ENCODE data around the gene DCST2.

Gene DCST2

GRCh38 chr1:155008015-155008941 is 25.3 kb downstream of the DCST2 start:
- peaks cover 28% of the 10 kb centered on the region for H3K4me1 ChIP-seq
- TF ChIP-seq CTCF (IDR thresholded peaks at IDR 0.05; ENCODE audit: low read depth, low read length): no peak

GRCh38 chr1:155007251-155007828 is 26.2 kb downstream of the DCST2 start:
- Histone ChIP-seq H3K4me3 (ENCODE audit: low read depth, low read length) (no peak overlapping the region), H3K9me3 (no peaks in the 10 kb centered on the region), H3K4me1 (peaks cover 20% of the 10 kb centered on the region), H3K36me3 (no peaks in the 10 kb centered on the region), H3K27me3 (no peaks in the 10 kb centered on the region)
- no peak for TF ChIP-seq CTCF (IDR thresholded peaks at IDR 0.05; ENCODE audit: low read depth, low read length)
- DNase-seq: no peak

More at GRCh38 chr1:155008015-155008941, 25.3 kb downstream of the DCST2 start:
- no peak for DNase-seq
- no peaks in the 10 kb centered on the region for H3K36me3 ChIP-seq
- no peaks in the 10 kb centered on the region for H3K27me3 ChIP-seq
- no peak overlapping the region for H3K4me3 ChIP-seq (ENCODE audit: low read depth, low read length)
- no peaks in the 10 kb centered on the region for H3K9me3 ChIP-seq

GRCh38 chr1:155006601-155007101 is 26.9 kb downstream of the DCST2 start:
- Histone ChIP-seq H3K27me3 (no peaks in the 10 kb centered on the region), H3K4me1 (peaks cover 15% of the 10 kb centered on the region), H3K4me3 (ENCODE audit: low read depth, low read length) (no peak overlapping the region), H3K36me3 (no peaks in the 10 kb centered on the region), H3K9me3 (no peaks in the 10 kb centered on the region)
- no peak for DNase-seq
- TF ChIP-seq CTCF (IDR thresholded peaks at IDR 0.05; ENCODE audit: low read depth, low read length): no peak

GRCh38 chr1:155005076-155006011 is 28.2 kb downstream of the DCST2 start:
- Histone ChIP-seq H3K36me3 (no peaks in the 10 kb centered on the region), H3K4me3 (ENCODE audit: low read depth, low read length) (no peak overlapping the region), H3K9me3 (no peaks in the 10 kb centered on the region), H3K4me1 (peaks cover 7% of the 10 kb centered on the region; the same call in 1 of the 2 replicates), H3K27me3 (no peaks in the 10 kb centered on the region)
- no peak for TF ChIP-seq CTCF (IDR thresholded peaks at IDR 0.05; ENCODE audit: low read depth, low read length)
- no peak for DNase-seq

- H3K27me3 ChIP-seq: no peaks in the 10 kb centered on the region
- no peaks in the 10 kb centered on the region for H3K36me3 ChIP-seq
- no peak for TF ChIP-seq CTCF (IDR thresholded peaks at IDR 0.05; ENCODE audit: low read depth, low read length)
- peak overlapping the region; percentile 91 for H3K4me3 ChIP-seq (ENCODE audit: low read depth, low read length)
- H3K4me1 ChIP-seq: peaks cover 7% of the 10 kb centered on the region; the same call in 1 of the 2 replicates
- no peaks in the 10 kb centered on the region for H3K9me3 ChIP-seq
- DNase-seq: no peak
Observed at GRCh38 chr1:155004352-155005075, 29.1 kb downstream of the DCST2 start.

All from BE2C (cell line).